ENCODE results near the gene RPS19.

Gene RPS19

DNA sequence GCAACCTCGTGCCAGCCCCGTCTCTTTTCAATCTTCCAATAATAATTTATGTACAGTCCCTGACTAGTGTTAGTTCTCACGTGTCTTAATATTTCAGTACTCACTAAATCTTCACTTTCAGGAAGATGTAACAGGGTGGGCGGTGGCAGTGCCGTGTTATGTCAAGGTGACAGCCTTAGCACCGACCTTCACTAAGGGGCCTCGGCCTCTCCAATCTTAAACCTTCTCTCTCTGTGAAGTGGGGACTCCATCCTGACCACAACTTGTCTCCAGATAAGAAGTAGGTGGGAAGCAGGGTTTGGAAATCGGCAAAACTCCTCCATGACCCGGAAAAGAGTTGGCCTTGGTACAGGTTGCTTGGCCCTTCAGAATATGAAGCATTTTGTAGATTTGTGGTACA, 1.8 kb downstream of the RPS19 start:
- peak overlapping the region; percentile 98 for H3K4me3 ChIP-seq (ENCODE audit: low read depth, low read length)
- ChIA-PET CTCF (interaction anchor here (3.3 kb wide), 1 partner anchor 11 kb away, joined by 20 read pairs; no protein-coding TSS in a partner anchor), POLR2A (interaction anchor here (1.3 kb wide), 1 partner anchor 89 kb away, joined by 4 read pairs; no protein-coding TSS in a partner anchor)

DNA sequence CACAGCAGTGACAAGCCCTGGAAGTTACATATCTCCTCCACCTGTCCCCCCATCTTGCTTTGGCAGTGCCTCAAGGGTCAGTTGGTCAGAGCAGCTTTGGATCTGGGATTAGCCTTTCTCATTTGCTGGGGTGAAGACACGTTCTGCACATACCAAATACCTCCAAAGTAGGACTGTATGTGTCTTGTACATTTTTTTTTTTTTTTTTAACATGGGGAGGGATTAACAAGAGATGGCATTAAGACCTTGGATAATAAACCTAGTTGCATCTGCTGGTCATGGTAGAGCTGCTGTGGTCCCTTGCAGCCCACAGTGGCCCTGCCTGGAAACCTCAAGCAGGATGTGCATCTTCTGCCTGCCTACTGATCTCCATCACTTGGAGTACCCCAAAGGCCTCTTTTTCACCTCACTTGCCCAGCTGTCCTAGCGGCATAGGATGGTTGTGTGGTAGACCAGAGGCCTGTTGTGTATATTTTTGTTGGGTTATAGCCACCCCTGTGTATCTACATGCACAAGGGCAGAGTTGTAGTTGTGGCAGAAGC, 2.5 kb downstream of the RPS19 start:
- TF ChIP-seq, protein P1, sequence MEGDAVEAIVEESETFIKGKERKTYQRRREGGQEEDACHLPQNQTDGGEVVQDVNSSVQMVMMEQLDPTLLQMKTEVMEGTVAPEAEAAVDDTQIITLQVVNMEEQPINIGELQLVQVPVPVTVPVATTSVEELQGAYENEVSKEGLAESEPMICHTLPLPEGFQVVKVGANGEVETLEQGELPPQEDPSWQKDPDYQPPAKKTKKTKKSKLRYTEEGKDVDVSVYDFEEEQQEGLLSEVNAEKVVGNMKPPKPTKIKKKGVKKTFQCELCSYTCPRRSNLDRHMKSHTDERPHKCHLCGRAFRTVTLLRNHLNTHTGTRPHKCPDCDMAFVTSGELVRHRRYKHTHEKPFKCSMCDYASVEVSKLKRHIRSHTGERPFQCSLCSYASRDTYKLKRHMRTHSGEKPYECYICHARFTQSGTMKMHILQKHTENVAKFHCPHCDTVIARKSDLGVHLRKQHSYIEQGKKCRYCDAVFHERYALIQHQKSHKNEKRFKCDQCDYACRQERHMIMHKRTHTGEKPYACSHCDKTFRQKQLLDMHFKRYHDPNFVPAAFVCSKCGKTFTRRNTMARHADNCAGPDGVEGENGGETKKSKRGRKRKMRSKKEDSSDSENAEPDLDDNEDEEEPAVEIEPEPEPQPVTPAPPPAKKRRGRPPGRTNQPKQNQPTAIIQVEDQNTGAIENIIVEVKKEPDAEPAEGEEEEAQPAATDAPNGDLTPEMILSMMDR (IDR thresholded peaks at IDR 0.05; ENCODE audit: insufficient read depth, low read length, missing control alignments) = no peak
- DNase-seq (ENCODE audit: low read depth, low spot score) = no peak
- POLR2A ChIA-PET = interaction anchor here (2.8 kb wide), 1 partner anchor 11 kb away, joined by 11 read pairs; no protein-coding TSS in a partner anchor
- peak overlapping the region; percentile 21 for H3K4me3 ChIP-seq (ENCODE audit: low read depth, low read length)
- CTCF ChIA-PET = interaction anchor here (1.3 to 3.3 kb wide), 2 partner anchors 10 to 75 kb away, joined by 5 to 20 read pairs; no protein-coding TSS in a partner anchor

More for the DNA sequence above, 1.8 kb downstream of the RPS19 start:
- no peak for DNase-seq (ENCODE audit: low read depth, low spot score)
- TF ChIP-seq, protein P1 (IDR thresholded peaks at IDR 0.05; ENCODE audit: insufficient read depth, low read length, missing control alignments) = no peak

DNA sequence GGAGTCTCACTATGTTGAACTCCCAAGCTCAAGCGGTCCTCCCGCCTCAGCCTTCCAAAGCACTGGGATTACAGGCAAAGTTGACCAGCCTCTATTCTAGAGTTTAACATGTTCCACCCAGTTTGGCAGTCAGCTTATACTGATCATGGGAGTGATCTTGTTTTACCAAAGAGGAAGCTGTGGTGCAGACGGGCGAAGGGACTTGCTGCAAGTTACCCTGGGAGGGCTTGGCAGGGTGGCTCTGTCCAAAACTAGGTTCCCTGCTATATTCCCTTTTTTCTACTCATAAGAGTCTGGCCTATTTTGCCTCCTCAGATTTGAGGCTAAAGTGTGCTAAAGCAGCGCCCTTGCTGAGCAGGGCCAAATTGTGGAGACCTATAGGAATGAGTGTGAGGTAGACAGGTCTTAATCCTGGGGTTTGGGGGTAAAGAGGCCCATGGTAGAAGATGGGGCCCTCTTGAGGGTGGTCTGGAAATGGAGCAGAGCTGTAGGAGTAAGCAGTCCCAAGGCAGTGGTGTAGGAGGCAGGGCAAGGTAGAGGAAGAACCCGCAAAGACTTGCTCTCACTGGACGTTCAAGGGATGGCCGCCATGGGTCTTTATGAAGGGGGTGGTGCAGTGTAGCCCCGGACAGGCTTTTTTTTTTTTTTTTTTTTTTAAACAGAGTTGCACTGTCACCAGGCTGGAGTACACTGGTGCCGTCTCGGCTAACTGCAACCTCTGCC, 3.3 kb downstream of the RPS19 start:
- H3K4me3 ChIP-seq (ENCODE audit: low read depth, low read length) = no peak overlapping the region
- no peak for DNase-seq (ENCODE audit: low read depth, low spot score)
- TF ChIP-seq, protein P1 (IDR thresholded peaks at IDR 0.05; ENCODE audit: insufficient read depth, low read length, missing control alignments) = no peak
- POLR2A ChIA-PET = interaction anchor here (0.8 to 2.8 kb wide), 2 partner anchors 10 to 21 kb away, joined by 3 to 11 read pairs; no protein-coding TSS in a partner anchor
- CTCF ChIA-PET = interaction anchor here (1.2 to 3.3 kb wide), 3 partner anchors 10 to 74 kb away, joined by 3 to 20 read pairs (median 5); no protein-coding TSS in a partner anchor

DNA sequence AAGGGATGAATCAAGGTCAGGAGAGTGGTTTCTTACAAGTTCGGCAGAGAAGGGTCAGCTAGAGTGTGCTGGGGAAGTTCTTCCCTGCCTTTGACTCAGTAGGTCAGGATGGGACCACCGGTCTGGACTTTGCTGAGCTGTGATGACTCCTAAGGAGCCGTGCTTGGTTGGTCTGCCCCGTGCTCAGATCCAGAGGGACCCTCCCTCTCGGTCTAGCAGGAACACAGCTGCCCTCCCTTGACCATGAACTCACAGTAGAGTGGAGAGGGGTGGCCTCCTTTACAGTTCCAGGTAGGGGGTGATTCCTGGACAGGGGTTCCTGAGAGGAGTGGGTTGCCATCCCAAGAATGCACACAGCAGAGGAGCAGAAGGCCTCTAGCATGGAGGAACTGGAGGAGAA, 4.3 kb downstream of the RPS19 start:
- ChIA-PET POLR2A (interaction anchor here (0.8 to 2.8 kb wide), 2 partner anchors 9 to 20 kb away, joined by 3 to 11 read pairs; no protein-coding TSS in a partner anchor), CTCF (interaction anchor here (0.9 to 3.3 kb wide), 4 partner anchors 9 to 88 kb away, joined by 3 to 20 read pairs (median 8); no protein-coding TSS in a partner anchor)
- no peak overlapping the region for H3K4me3 ChIP-seq (ENCODE audit: low read depth, low read length)
- no peak for DNase-seq (ENCODE audit: low read depth, low spot score)
- TF ChIP-seq, protein P1 (IDR thresholded peaks at IDR 0.05; ENCODE audit: insufficient read depth, low read length, missing control alignments) = no peak

DNA sequence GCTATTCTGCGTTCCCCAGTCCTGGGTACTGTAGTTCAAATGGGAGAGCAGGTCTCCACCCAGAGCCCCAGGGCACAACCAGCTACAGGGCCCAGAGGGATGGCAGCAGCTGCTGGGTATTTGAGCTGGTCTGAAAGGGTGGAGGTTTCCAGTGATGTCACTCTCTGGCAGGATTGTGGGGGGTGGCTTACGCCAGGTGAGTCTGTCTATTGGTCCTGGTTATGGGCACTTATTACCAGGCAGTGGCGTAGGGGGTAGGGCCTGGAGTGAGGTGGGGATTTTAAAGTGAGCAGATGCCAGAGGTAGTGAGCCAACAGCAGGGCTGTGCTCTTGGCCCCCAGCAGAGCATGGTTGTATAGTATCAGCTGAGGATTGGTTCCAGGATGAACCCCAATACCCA, 6.2 kb downstream of the RPS19 start:
- H3K4me3 ChIP-seq (ENCODE audit: low read depth, low read length) = no peak overlapping the region
- no peak for DNase-seq (ENCODE audit: low read depth, low spot score)
- CTCF ChIA-PET = interaction anchor here (1.1 kb wide), 1 partner anchor 20 kb away, joined by 3 read pairs; no protein-coding TSS in a partner anchor
- TF ChIP-seq, protein P1 (IDR thresholded peaks at IDR 0.05; ENCODE audit: insufficient read depth, low read length, missing control alignments) = no peak
- POLR2A ChIA-PET = no interaction called here
